ENCODE measurements around the gene CPEB2. TPM values are rescaled to one million over a fixed set of nuclear protein-coding genes. Genes with fewer than 3 reads are reported as not detected.

The CPEB2 gene
- total and polyA plus RNA-seq, 8 donors = 1.7 to 9.2 (median 6.5) TPM

GRCh38 chr4:15088394-15089035, 86.2 kb downstream of the CPEB2 start:
- FAIRE-seq (no peak), ATAC-seq (no peak)

GRCh38 chr4:15089979-15090378, 87.7 kb downstream of the CPEB2 start:
- Histone ChIP-seq H3K4me1 (no peaks in the 10 kb centered on the region), H3K4me3 (no peak overlapping the region), H3K27me3 (no peaks in the 10 kb centered on the region), H3K9me3 (no peaks in the 10 kb centered on the region), H3K27ac (no peak overlapping the region), H3K36me3 (no peaks in the 10 kb centered on the region)
- TF ChIP-seq CTCF (IDR thresholded peaks at IDR 0.05) = no peak
- FAIRE-seq (no peak), ATAC-seq (no peak), DNase-seq (no peak)
- intact Hi-C loops (cut with DNase I) = no loop called here
- 81 to 82% methylated on average over 3 of the region's 3 CpGs for WGBS, 2 donors

More at GRCh38 chr4:15088394-15089035, 86.2 kb downstream of the CPEB2 start:
- Histone ChIP-seq H3K36me3 (no peaks in the 10 kb centered on the region), H3K4me1 (no peaks in the 10 kb centered on the region), H3K4me3 (no peak overlapping the region), H3K27me3 (no peaks in the 10 kb centered on the region), H3K9me3 (no peaks in the 10 kb centered on the region), H3K27ac (no peak overlapping the region)
- no peak for TF ChIP-seq CTCF (IDR thresholded peaks at IDR 0.05)
- intact Hi-C loops (cut with DNase I) = no loop called here
- 55 to 76% methylated on average over 4 of the region's 4 CpGs for WGBS, 2 donors
- no peak for DNase-seq

- WGBS, 2 donors = 47 to 59% methylated on average over 1 of the region's 1 CpG
- TF ChIP-seq CTCF (IDR thresholded peaks at IDR 0.05) = no peak
- no peak for ATAC-seq
These were observed 98.1 kb downstream of the CPEB2 start for GRCh38 chr4:15100380-15100779.

GRCh38 chr4:15100994-15101695, 98.9 kb downstream of the CPEB2 start:
- no peak for TF ChIP-seq CTCF (IDR thresholded peaks at IDR 0.05)
- no peak for ATAC-seq
- Histone ChIP-seq H3K27me3 (no peaks in the 10 kb centered on the region), H3K9me3 (no peaks in the 10 kb centered on the region), H3K27ac (no peak overlapping the region), H3K36me3 (no peaks in the 10 kb centered on the region), H3K4me3 (no peak overlapping the region), H3K4me1 (no peaks in the 10 kb centered on the region)
- DNase-seq = no peak
- intact Hi-C loops (cut with DNase I) = no loop called here
- FAIRE-seq = no peak
- 40 to 62% methylated on average over 7 of the region's 7 CpGs for WGBS, 2 donors

More at GRCh38 chr4:15100380-15100779, 98.1 kb downstream of the CPEB2 start:
- intact Hi-C loops (cut with DNase I) = no loop called here
- H3K9me3 ChIP-seq = no peaks in the 10 kb centered on the region
- no peaks in the 10 kb centered on the region for H3K27me3 ChIP-seq
- no peak overlapping the region for H3K27ac ChIP-seq
- no peak for DNase-seq
- FAIRE-seq = no peak
- H3K36me3 ChIP-seq = no peaks in the 10 kb centered on the region
- no peak overlapping the region for H3K4me3 ChIP-seq
- no peaks in the 10 kb centered on the region for H3K4me1 ChIP-seq

- H3K4me1 ChIP-seq = no peaks in the 10 kb centered on the region
- intact Hi-C loops (cut with DNase I) = no loop called here
- 88 to 92% methylated on average over 1 of the region's 1 CpG for whole genome bisulfite sequencing, 2 donors
- no peaks in the 10 kb centered on the region for H3K36me3 ChIP-seq
- DNase-seq (no peak), ATAC-seq (no peak), FAIRE-seq (no peak)
- no peak overlapping the region for H3K4me3 ChIP-seq
- H3K9me3 ChIP-seq = no peaks in the 10 kb centered on the region
- TF ChIP-seq CTCF (IDR thresholded peaks at IDR 0.05) = no peak
- no peaks in the 10 kb centered on the region for H3K27me3 ChIP-seq
- no peak overlapping the region for H3K27ac ChIP-seq
These were observed 102.5 kb downstream of the CPEB2 start for GRCh38 chr4:15104825-15105224.

Measured in pancreas (tissue), 10 donors.